Retinal pigment epithelial cell (primary cell): Measurements from ENCODE around the gene MRPS10.

Experiments
- DNase-seq: peaks from one replicate; pipeline ENCODE4 v3.0.0-alpha.2; 2010; ENCODE audit warnings: low read depth
- H3K4me3 ChIP-seq: 2 replicates; pipeline ENCODE4 v1.5.1; 2011; ENCODE audit warnings: mild to moderate bottlenecking, low read length, control low read depth, moderate library complexity
- CTCF ChIP-seq: conservative IDR thresholded peaks from 2 replicates; pipeline ENCODE4 v1.5.1; 2011; ENCODE audit warnings: low read depth, low read length, control low read depth, inconsistent platforms

MRPS10 gene

GRCh38 chr6:42158011-42158410 is 59.6 kb downstream of the MRPS10 start:
- DNase-seq: no peak
- TF ChIP-seq CTCF: no peak

More at GRCh38 chr6:42158011-42158410, 59.6 kb downstream of the MRPS10 start:
- H3K4me3 ChIP-seq: no peak overlapping the region
